Large intestine (tissue), 3 donors: ENCODE results near the gene ATXN3L. TPM values are rescaled to one million over a fixed set of nuclear protein-coding genes. Genes with fewer than 3 reads are reported as not detected.
"Not testable (repeated sequence)": the region's sequence is repeated elsewhere in the genome, so short reads cannot be mapped to it uniquely, and the experiment has no call there.

Experiments used
- DNase-seq, 2 donors: peaks; one replicate each; pipeline versions ENCODE4 v3.0.0 to v3.0.0-alpha.2; 2013
- H3K27ac ChIP-seq: one replicate; pipeline ENCODE4 v1.5.1; 2013; ENCODE audit warnings: low read length
- H3K27me3 ChIP-seq: 2 replicates; pipeline ENCODE4 v1.6.1; 2013; ENCODE audit warnings: low read length; ENCODE audit not compliant: control insufficient read depth, insufficient read depth
- H3K36me3 ChIP-seq: 2 replicates; pipeline ENCODE4 v1.6.1; 2013; ENCODE audit warnings: low read length; ENCODE audit not compliant: control insufficient read depth, insufficient read depth
- H3K4me1 ChIP-seq: one replicate; pipeline ENCODE4 v1.6.1; 2013; ENCODE audit warnings: low read length; ENCODE audit not compliant: control insufficient read depth, insufficient read depth
- H3K4me3 ChIP-seq: one replicate; pipeline ENCODE4 v1.5.1; 2013; ENCODE audit warnings: low read length
- H3K9me3 ChIP-seq: one replicate; pipeline ENCODE4 v1.6.1; 2013; ENCODE audit warnings: mild to moderate bottlenecking, low read depth, low read length, moderate library complexity; ENCODE audit not compliant: control insufficient read depth
- WGBS: methylation state at CpG from one replicate; pipeline ENCODE4 v1.1.5; 2013; ENCODE audit warnings: low lambda C conversion rate; ENCODE audit not compliant: insufficient coverage; 5-methylcytosine and 5-hydroxymethylcytosine counted together
- polyA plus RNA-seq: library from polyadenylated mRNA; unstranded; fragments of 120-200 nt; gene quantifications from one replicate; pipeline ENCODE4 v1.2.1, GENCODE V29; 2013

Gene ATXN3L
- polyA plus RNA-seq, 1 donor, result not detected

- H3K9me3 ChIP-seq, result no peaks in the 10 kb centered on the region
- WGBS, result no CpG with 5 or more reads among the region's 3 CpGs
- no peak overlapping the region for H3K27ac ChIP-seq
- no peaks in the 10 kb centered on the region for H3K27me3 ChIP-seq
- no peaks in the 10 kb centered on the region for H3K36me3 ChIP-seq
- H3K4me1 ChIP-seq, result no peaks in the 10 kb centered on the region
- H3K4me3 ChIP-seq, result no peak overlapping the region
- DNase-seq, result no peak
These were observed 10.2 kb downstream of the ATXN3L start for GRCh38 chrX:13309631-13310030.

- Histone ChIP-seq H3K27me3 (no peaks in the 10 kb centered on the region), H3K4me1 (no peaks in the 10 kb centered on the region), H3K27ac (no peak overlapping the region), H3K4me3 (no peak overlapping the region), H3K36me3 (no peaks in the 10 kb centered on the region), H3K9me3 (no peaks in the 10 kb centered on the region)
- no peak for DNase-seq
- WGBS, result 100% methylated on average over 1 of the region's 2 CpGs
These were observed 12.8 kb downstream of the ATXN3L start for GRCh38 chrX:13307041-13307440.

GRCh38 chrX:13305108-13305507, 14.7 kb downstream of the ATXN3L start:
- no peak overlapping the region for H3K27ac ChIP-seq
- no peaks in the 10 kb centered on the region for H3K4me1 ChIP-seq
- H3K4me3 ChIP-seq, result no peak overlapping the region
- no peaks in the 10 kb centered on the region for H3K27me3 ChIP-seq
- no peaks in the 10 kb centered on the region for H3K9me3 ChIP-seq
- no CpG with 5 or more reads among the region's 2 CpGs for WGBS
- H3K36me3 ChIP-seq, result no peaks in the 10 kb centered on the region
- DNase-seq, result no peak

- no peak for DNase-seq
- Histone ChIP-seq H3K27ac (no peak overlapping the region), H3K4me1 (no peaks in the 10 kb centered on the region), H3K9me3 (no peaks in the 10 kb centered on the region), H3K27me3 (no peaks in the 10 kb centered on the region), H3K4me3 (no peak overlapping the region), H3K36me3 (no peaks in the 10 kb centered on the region)
- WGBS, result no CpG with 5 or more reads among the region's 3 CpGs
These were observed 15.8 kb downstream of the ATXN3L start for GRCh38 chrX:13304052-13304451.

- H3K27me3 ChIP-seq, H3K4me1 ChIP-seq, DNase-seq, H3K4me3 ChIP-seq, H3K9me3 ChIP-seq, H3K36me3 ChIP-seq, H3K27ac ChIP-seq: not testable (repeated sequence)
- WGBS, result no CpG with 5 or more reads among the region's 2 CpGs
These were observed 16.6 kb downstream of the ATXN3L start for GRCh38 chrX:13303248-13303647.

- H3K27ac ChIP-seq, result no peak overlapping the region
- no peak for DNase-seq
- H3K4me1 ChIP-seq, result no peaks in the 10 kb centered on the region
- no peak overlapping the region for H3K4me3 ChIP-seq
- no peaks in the 10 kb centered on the region for H3K36me3 ChIP-seq
- WGBS, result 100% methylated on average over 1 of the region's 4 CpGs
- H3K27me3 ChIP-seq, result no peaks in the 10 kb centered on the region
- H3K9me3 ChIP-seq, result no peaks in the 10 kb centered on the region
These were observed 21.0 kb downstream of the ATXN3L start for GRCh38 chrX:13298836-13299235.

- no peaks in the 10 kb centered on the region for H3K36me3 ChIP-seq
- H3K4me3 ChIP-seq, result no peak overlapping the region
- H3K4me1 ChIP-seq, result no peaks in the 10 kb centered on the region
- no peak for DNase-seq
- H3K9me3 ChIP-seq, result no peaks in the 10 kb centered on the region
- no peak overlapping the region for H3K27ac ChIP-seq
- WGBS, result 80% methylated on average over 1 of the region's 5 CpGs
- no peaks in the 10 kb centered on the region for H3K27me3 ChIP-seq
These were observed 24.0 kb downstream of the ATXN3L start for GRCh38 chrX:13295841-13296240.

GRCh38 chrX:13293700-13294099, 26.2 kb downstream of the ATXN3L start:
- no peaks in the 10 kb centered on the region for H3K36me3 ChIP-seq
- no peak overlapping the region for H3K27ac ChIP-seq
- H3K27me3 ChIP-seq, result no peaks in the 10 kb centered on the region
- no CpG with 5 or more reads among the region's 6 CpGs for WGBS
- DNase-seq, result peak in 1 of 2 donors; percentile 10
- H3K9me3 ChIP-seq, result no peaks in the 10 kb centered on the region
- no peaks in the 10 kb centered on the region for H3K4me1 ChIP-seq
- no peak overlapping the region for H3K4me3 ChIP-seq

GRCh38 chrX:13290891-13291614, 28.8 kb downstream of the ATXN3L start:
- DNase-seq, result no peak
- Histone ChIP-seq H3K4me3 (no peak overlapping the region), H3K27ac (no peak overlapping the region), H3K27me3 (no peaks in the 10 kb centered on the region), H3K36me3 (no peaks in the 10 kb centered on the region), H3K9me3 (no peaks in the 10 kb centered on the region), H3K4me1 (no peaks in the 10 kb centered on the region)
- WGBS, result no CpG with 5 or more reads among the region's 32 CpGs

GRCh38 chrX:13288671-13289070, 31.2 kb downstream of the ATXN3L start:
- H3K27ac ChIP-seq, result no peak overlapping the region
- H3K27me3 ChIP-seq, result no peaks in the 10 kb centered on the region
- WGBS, result no CpG with 5 or more reads among the region's 5 CpGs

GRCh38 chrX:13287816-13288215, 32.0 kb downstream of the ATXN3L start:
- Histone ChIP-seq H3K27me3 (no peaks in the 10 kb centered on the region), H3K4me1 (no peaks in the 10 kb centered on the region), H3K9me3 (peaks cover 6% of the 10 kb centered on the region), H3K27ac (no peak overlapping the region), H3K4me3 (no peak overlapping the region), H3K36me3 (no peaks in the 10 kb centered on the region)
- 17% methylated on average over 1 of the region's 2 CpGs for WGBS
- no peak for DNase-seq

More at GRCh38 chrX:13288671-13289070, 31.2 kb downstream of the ATXN3L start:
- Histone ChIP-seq H3K4me1 (no peaks in the 10 kb centered on the region), H3K36me3 (no peaks in the 10 kb centered on the region), H3K9me3 (peaks cover 6% of the 10 kb centered on the region), H3K4me3 (no peak overlapping the region)
- DNase-seq, result no peak
